ENCODE data around the gene KRTAP10-12. TPM values are rescaled to one million over a fixed set of nuclear protein-coding genes. Genes with fewer than 3 reads are reported as not detected.

KRTAP10-12 gene
- total RNA-seq, 2 donors from 2014 or later = not detected

DNA sequence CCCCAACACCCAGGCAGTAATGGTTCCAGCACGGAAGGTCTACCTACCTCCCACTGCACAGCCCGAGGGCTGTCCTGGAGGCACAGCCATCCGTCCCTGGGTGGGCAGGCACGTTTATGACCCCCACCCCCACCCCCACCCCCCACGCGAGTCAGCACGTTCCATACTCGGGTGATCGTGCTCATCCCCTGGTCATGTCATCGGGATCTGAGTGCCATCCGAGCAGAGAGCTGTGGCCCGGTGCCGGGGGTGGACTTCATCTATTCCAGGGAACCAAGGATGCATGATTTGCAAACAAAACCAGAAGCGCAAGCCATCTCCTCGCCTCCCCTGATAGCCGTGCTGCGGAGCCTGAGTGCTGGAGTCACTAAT is 13.3 kb downstream of the KRTAP10-12 start:
- Mint-ChIP-seq H3K4me1 (peaks cover 55% of the 10 kb centered on the region), H3K36me3 (ENCODE audit: low read depth) (no peaks in the 10 kb centered on the region), H3K27me3 (ENCODE audit: insufficient read depth) (peaks cover 90% of the 10 kb centered on the region), H3K4me3 (peak overlapping the region; percentile 52), H3K9me3 (peaks cover 10% of the 10 kb centered on the region), H3K27ac (no peak overlapping the region)
- peak; percentile 70 for DNase-seq
- Histone ChIP-seq H3K9ac (ENCODE audit: extremely low read depth, low read length, poor library complexity, severe bottlenecking) (no peak overlapping the region), H3K36me3 (ENCODE audit: control insufficient read depth, insufficient read depth, low read length) (no peaks in the 10 kb centered on the region), H3K9me3 (ENCODE audit: control insufficient read depth, low read length) (peaks cover 6% of the 10 kb centered on the region), H3K4me3 (ENCODE audit: low read length) (peak overlapping the region; percentile 74), H3K27ac (ENCODE audit: low read depth, low read length) (no peak overlapping the region), H3K27me3 (ENCODE audit: control insufficient read depth, insufficient read depth, low read length, poor library complexity, severe bottlenecking) (peaks cover 82% of the 10 kb centered on the region), H3K4me1 (ENCODE audit: control insufficient read depth, insufficient read depth, low read length) (peaks cover 14% of the 10 kb centered on the region)
- 2 to 3% methylated on average over 10 to 17 of the region's 17 CpGs for whole genome bisulfite sequencing, 2 experiments (ENCODE audit: insufficient coverage in 1 of 2, insufficient read length in 1 of 2)
- TF ChIP-seq, protein P1, sequence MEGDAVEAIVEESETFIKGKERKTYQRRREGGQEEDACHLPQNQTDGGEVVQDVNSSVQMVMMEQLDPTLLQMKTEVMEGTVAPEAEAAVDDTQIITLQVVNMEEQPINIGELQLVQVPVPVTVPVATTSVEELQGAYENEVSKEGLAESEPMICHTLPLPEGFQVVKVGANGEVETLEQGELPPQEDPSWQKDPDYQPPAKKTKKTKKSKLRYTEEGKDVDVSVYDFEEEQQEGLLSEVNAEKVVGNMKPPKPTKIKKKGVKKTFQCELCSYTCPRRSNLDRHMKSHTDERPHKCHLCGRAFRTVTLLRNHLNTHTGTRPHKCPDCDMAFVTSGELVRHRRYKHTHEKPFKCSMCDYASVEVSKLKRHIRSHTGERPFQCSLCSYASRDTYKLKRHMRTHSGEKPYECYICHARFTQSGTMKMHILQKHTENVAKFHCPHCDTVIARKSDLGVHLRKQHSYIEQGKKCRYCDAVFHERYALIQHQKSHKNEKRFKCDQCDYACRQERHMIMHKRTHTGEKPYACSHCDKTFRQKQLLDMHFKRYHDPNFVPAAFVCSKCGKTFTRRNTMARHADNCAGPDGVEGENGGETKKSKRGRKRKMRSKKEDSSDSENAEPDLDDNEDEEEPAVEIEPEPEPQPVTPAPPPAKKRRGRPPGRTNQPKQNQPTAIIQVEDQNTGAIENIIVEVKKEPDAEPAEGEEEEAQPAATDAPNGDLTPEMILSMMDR (conservative IDR thresholded peaks at IDR 0.05) = no peak

DNA sequence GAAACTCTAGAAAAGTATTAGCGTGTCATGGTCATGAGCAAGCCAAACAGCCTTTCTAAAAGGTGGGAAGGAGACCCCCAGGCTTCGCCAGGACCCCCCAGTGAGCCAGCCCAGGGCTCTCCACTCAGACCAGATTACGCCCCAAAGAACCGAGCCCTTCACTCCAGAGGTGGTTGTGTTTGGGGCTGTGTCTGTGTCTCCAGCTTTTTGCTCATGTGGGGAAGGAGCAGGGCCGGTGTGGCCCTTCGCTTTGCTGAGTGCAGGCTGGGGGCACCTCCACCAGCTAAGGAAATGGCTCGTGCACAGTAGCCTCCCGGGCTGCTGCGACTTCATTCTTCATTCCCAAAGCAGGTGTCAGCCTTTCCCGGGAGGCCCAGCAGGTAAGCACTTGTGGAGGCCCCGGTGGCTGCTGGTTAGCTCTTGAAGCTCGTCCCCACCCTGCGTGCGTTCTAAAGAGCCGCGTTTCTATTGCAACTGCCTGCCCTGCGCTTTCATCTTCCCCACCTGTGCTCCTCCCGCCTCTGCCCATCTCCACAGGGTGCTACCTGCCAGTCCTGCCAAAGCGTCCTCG is 13.9 kb downstream of the KRTAP10-12 start:
- no peak overlapping the region for H3K9ac ChIP-seq (ENCODE audit: extremely low read depth, low read length, poor library complexity, severe bottlenecking)
- 2 to 4% methylated on average over 4 to 20 of the region's 20 CpGs for WGBS, 2 experiments (ENCODE audit: insufficient coverage in 1 of 2, insufficient read length in 1 of 2)
- H3K27ac ChIP-seq (ENCODE audit: low read depth, low read length) = no peak overlapping the region
- no peaks in the 10 kb centered on the region for H3K36me3 Mint-ChIP-seq (ENCODE audit: low read depth)
- peaks cover 7% of the 10 kb centered on the region for H3K9me3 Mint-ChIP-seq
- H3K27ac Mint-ChIP-seq = no peak overlapping the region
- peak; percentile 90 for DNase-seq
- H3K9me3 ChIP-seq (ENCODE audit: control insufficient read depth, low read length) = peaks cover 5% of the 10 kb centered on the region
- peaks cover 54% of the 10 kb centered on the region for H3K4me1 Mint-ChIP-seq
- peaks cover 81% of the 10 kb centered on the region for H3K27me3 ChIP-seq (ENCODE audit: control insufficient read depth, insufficient read depth, low read length, poor library complexity, severe bottlenecking)
- peak overlapping the region; percentile 74 for H3K4me3 ChIP-seq (ENCODE audit: low read length)
- peaks cover 14% of the 10 kb centered on the region for H3K4me1 ChIP-seq (ENCODE audit: control insufficient read depth, insufficient read depth, low read length)
- peak overlapping the region; percentile 52 for H3K4me3 Mint-ChIP-seq
- TF ChIP-seq, protein P1 (conservative IDR thresholded peaks at IDR 0.05) = no peak
- peaks cover 85% of the 10 kb centered on the region for H3K27me3 Mint-ChIP-seq (ENCODE audit: insufficient read depth)
- no peaks in the 10 kb centered on the region for H3K36me3 ChIP-seq (ENCODE audit: control insufficient read depth, insufficient read depth, low read length)

DNA sequence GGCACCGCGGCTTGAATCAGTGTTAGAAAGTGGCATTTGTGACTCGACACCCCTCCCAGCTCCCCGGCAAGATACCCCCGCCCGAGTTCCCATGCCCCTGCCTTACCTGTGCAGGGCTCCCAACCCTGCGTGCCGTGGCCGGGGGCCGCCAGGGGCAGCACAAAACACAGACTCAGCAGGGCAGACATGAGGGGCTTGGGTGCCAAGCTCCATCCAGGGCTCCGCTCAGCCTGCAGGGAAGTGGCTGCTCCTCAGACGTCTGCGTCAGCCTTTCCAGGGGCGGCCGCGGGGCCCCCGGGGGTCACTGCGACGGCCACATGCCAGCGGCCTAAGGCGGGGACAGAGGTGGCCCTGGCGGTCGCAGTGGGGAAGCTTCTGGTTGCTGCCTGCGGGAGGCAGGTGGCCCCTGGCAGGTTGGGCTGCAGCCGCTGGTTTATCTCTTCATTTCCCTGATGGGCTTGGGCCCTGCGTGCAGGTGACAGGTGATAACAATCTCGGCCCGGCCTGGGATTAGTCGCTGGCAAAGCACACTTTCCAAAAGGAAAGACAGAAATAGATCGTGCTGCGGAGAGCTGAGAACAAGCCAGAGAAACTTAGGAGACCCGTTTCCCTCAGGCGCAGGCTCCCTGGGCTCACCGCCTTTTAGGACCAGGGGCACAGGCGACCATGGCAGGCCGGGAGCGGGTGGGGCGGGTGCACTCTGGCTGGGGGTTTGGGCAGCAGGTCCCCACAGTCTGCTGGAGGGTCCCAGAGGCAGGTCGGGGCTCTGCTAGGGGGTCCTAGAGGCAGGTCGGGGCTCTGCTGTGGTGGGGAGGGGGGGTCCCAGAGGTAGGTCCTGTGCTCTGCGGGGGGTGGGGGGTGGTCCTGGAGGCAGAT is 14.6 kb downstream of the KRTAP10-12 start, which contains the start of gene TSPEAR:
TSS of gene TSPEAR (minus strand) at position 246 of the 876 bp plus-strand sequence. CDS start at position 188, 58 bp downstream.
- H3K27me3 Mint-ChIP-seq (ENCODE audit: insufficient read depth) = peaks cover 80% of the 10 kb centered on the region
- peak; percentile 84 for DNase-seq
- WGBS, 2 experiments (ENCODE audit: insufficient coverage in 1 of 2, insufficient read length in 1 of 2) = 2 to 3% methylated on average over 16 to 41 of the region's 41 CpGs
- no peaks in the 10 kb centered on the region for H3K36me3 ChIP-seq (ENCODE audit: control insufficient read depth, insufficient read depth, low read length)
- H3K9ac ChIP-seq (ENCODE audit: extremely low read depth, low read length, poor library complexity, severe bottlenecking) = no peak within 1 kb of the TSS
- H3K27ac ChIP-seq (ENCODE audit: low read depth, low read length) = no peak within 1 kb of the TSS
- H3K4me1 ChIP-seq (ENCODE audit: control insufficient read depth, insufficient read depth, low read length) = peaks cover 14% of the 10 kb centered on the region
- peaks cover 48% of the 10 kb centered on the region for H3K4me1 Mint-ChIP-seq
- peak within 1 kb of the TSS; percentile 52 for H3K4me3 Mint-ChIP-seq
- H3K9me3 ChIP-seq (ENCODE audit: control insufficient read depth, low read length) = no peaks in the 10 kb centered on the region
- no peaks in the 10 kb centered on the region for H3K36me3 Mint-ChIP-seq (ENCODE audit: low read depth)
- peak within 1 kb of the TSS; percentile 74 for H3K4me3 ChIP-seq (ENCODE audit: low read length)
- peaks cover 73% of the 10 kb centered on the region for H3K27me3 ChIP-seq (ENCODE audit: control insufficient read depth, insufficient read depth, low read length, poor library complexity, severe bottlenecking)
- H3K9me3 Mint-ChIP-seq = peaks cover under 1% of the 10 kb centered on the region
- TF ChIP-seq, protein P1 (conservative IDR thresholded peaks at IDR 0.05) = peak; percentile 62
- H3K27ac Mint-ChIP-seq = no peak within 1 kb of the TSS
